Mesodermal cell (in vitro differentiated cells): ENCODE data around the gene SNX24.
"Not testable (repeated sequence)": the region's sequence is repeated elsewhere in the genome, so short reads cannot be mapped to it uniquely, and the experiment has no call there.

Experiments used
- H3K27ac ChIP-seq: 2 replicates; pipeline ENCODE4 v1.7.0; 2013; ENCODE audit warnings: mild to moderate bottlenecking, low read depth, low read length, moderate library complexity; ENCODE audit not compliant: severe bottlenecking
- H3K36me3 ChIP-seq: 2 replicates; pipeline ENCODE4 v1.7.1; 2013; ENCODE audit warnings: mild to moderate bottlenecking, low read length, moderate library complexity; ENCODE audit not compliant: control insufficient read depth, insufficient read depth
- H3K4me1 ChIP-seq: one replicate; pipeline ENCODE4 v1.7.1; 2013; ENCODE audit warnings: mild to moderate bottlenecking, low read length; ENCODE audit not compliant: insufficient read depth, control insufficient read depth, poor library complexity, severe bottlenecking
- H3K4me3 ChIP-seq: 2 replicates; pipeline ENCODE4 v1.7.0; 2013; ENCODE audit warnings: low read length, control low read depth, mild to moderate bottlenecking; ENCODE audit not compliant: insufficient read depth, poor library complexity, severe bottlenecking; ENCODE audit errors: extremely low read depth
- H3K9me3 ChIP-seq: 2 replicates; pipeline ENCODE4 v1.7.1; 2013; ENCODE audit warnings: mild to moderate bottlenecking, low read length, moderate library complexity; ENCODE audit not compliant: control insufficient read depth
- WGBS, 2 experiments: methylation state at CpG; one replicate each; pipeline ENCODE4 v1.1.5; 2013; ENCODE audit warnings: missing lambda C conversion rate in 2 of 2; ENCODE audit not compliant: insufficient coverage in 2 of 2; 5-methylcytosine and 5-hydroxymethylcytosine counted together

SNX24 gene

GRCh38 chr5:122963305-122963704 lies 117.9 kb downstream of the SNX24 start:
- H3K36me3 ChIP-seq = no peaks in the 10 kb centered on the region

GRCh38 chr5:122965111-122965510 lies 119.7 kb downstream of the SNX24 start:
- Histone ChIP-seq H3K9me3 (no peaks in the 10 kb centered on the region), H3K27ac (no peak overlapping the region), H3K36me3 (no peaks in the 10 kb centered on the region), H3K4me3 (no peak overlapping the region), H3K4me1 (no peaks in the 10 kb centered on the region)
- WGBS, 2 experiments = 80% methylated on average over 1 of the region's 1 CpG; no CpG with 5 or more reads in 1 of the 2 experiments

More at GRCh38 chr5:122963305-122963704, 117.9 kb downstream of the SNX24 start:
- no peaks in the 10 kb centered on the region for H3K4me1 ChIP-seq
- H3K27ac ChIP-seq = no peak overlapping the region
- H3K4me3 ChIP-seq = no peak overlapping the region
- no peaks in the 10 kb centered on the region for H3K9me3 ChIP-seq

- Histone ChIP-seq H3K4me1 (no peaks in the 10 kb centered on the region), H3K27ac (no peak overlapping the region), H3K9me3 (no peaks in the 10 kb centered on the region), H3K36me3 (no peaks in the 10 kb centered on the region), H3K4me3 (no peak overlapping the region)
- 98 to 99% methylated on average over 5 to 6 of the region's 7 CpGs for WGBS, 2 experiments
Observed at GRCh38 chr5:122967085-122967484, 121.7 kb downstream of the SNX24 start.

DNA sequence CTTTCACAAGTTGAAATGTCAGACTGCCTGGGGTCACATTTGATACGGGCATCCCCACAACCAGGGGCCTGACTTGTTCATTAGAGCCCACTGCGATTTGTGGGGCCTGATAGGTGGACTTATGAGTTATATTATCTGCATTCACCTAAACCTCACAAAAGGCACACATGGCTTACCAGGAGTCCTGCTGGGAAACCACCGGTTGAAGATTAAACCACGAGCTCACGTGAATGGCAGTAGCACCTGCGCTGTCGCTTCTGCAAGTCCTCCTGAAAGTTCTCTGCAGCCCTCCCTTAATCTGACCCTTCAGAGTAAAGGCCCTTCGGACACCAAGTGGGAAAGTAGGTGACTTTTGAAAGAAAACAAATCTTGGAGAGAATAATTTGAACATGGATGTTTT lies 122.2 kb downstream of the SNX24 start:
- Histone ChIP-seq H3K27ac (no peak overlapping the region), H3K4me3 (no peak overlapping the region), H3K36me3 (no peaks in the 10 kb centered on the region), H3K4me1 (no peaks in the 10 kb centered on the region), H3K9me3 (no peaks in the 10 kb centered on the region)
- 88 to 93% methylated on average over 3 to 5 of the region's 8 CpGs for WGBS, 2 experiments

- not testable (repeated sequence) for H3K27ac ChIP-seq, H3K36me3 ChIP-seq, H3K4me1 ChIP-seq, H3K9me3 ChIP-seq, H3K4me3 ChIP-seq
- 79 to 84% methylated on average over 2 to 4 of the region's 6 CpGs for WGBS, 2 experiments
Observed at GRCh38 chr5:122968056-122968455, 122.6 kb downstream of the SNX24 start.

GRCh38 chr5:122971333-122971732 lies 125.9 kb downstream of the SNX24 start:
- Histone ChIP-seq H3K27ac (no peak overlapping the region), H3K9me3 (no peaks in the 10 kb centered on the region), H3K36me3 (no peaks in the 10 kb centered on the region), H3K4me3 (no peak overlapping the region), H3K4me1 (no peaks in the 10 kb centered on the region)
- no CpG with 5 or more reads among the region's 2 CpGs for WGBS, 2 experiments

DNA sequence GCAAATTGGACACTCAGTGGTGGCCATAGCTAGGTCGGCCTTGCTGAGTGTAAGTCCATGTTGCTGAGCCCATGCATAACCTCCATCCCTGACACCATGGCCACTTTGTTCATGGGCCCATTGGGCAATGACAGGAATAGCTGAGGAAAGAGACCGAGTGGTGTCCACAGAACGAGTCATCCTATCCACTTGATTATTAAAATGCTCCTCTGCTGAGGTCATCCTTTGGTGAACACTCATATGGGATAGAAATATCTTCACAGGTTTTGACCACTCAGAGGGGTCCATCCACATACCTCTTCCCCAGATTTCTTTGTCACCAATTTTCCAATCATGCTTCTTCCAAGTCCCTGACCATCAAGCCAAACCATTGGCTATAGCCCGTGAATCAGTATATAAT lies 127.5 kb downstream of the SNX24 start:
- H3K4me3 ChIP-seq = no peak overlapping the region
- H3K36me3 ChIP-seq = no peaks in the 10 kb centered on the region

GRCh38 chr5:122973759-122974158 lies 128.3 kb downstream of the SNX24 start:
- not testable (repeated sequence) for H3K36me3 ChIP-seq, H3K4me1 ChIP-seq, H3K27ac ChIP-seq, H3K4me3 ChIP-seq, H3K9me3 ChIP-seq
- WGBS, 2 experiments = 100% methylated on average over 1 of the region's 1 CpG; no CpG with 5 or more reads in 1 of the 2 experiments

More for the DNA sequence above, 127.5 kb downstream of the SNX24 start:
- Histone ChIP-seq H3K27ac (no peak overlapping the region), H3K4me1 (no peaks in the 10 kb centered on the region), H3K9me3 (no peaks in the 10 kb centered on the region)
- 85 to 100% methylated on average over 2 to 4 of the region's 4 CpGs for WGBS, 2 experiments

- not testable (repeated sequence) for H3K27ac ChIP-seq, H3K9me3 ChIP-seq, H3K4me3 ChIP-seq, H3K4me1 ChIP-seq, H3K36me3 ChIP-seq
- 89 to 91% methylated on average over 2 to 3 of the region's 3 CpGs for WGBS, 2 experiments
Observed at GRCh38 chr5:122974251-122974650, 128.8 kb downstream of the SNX24 start.

DNA sequence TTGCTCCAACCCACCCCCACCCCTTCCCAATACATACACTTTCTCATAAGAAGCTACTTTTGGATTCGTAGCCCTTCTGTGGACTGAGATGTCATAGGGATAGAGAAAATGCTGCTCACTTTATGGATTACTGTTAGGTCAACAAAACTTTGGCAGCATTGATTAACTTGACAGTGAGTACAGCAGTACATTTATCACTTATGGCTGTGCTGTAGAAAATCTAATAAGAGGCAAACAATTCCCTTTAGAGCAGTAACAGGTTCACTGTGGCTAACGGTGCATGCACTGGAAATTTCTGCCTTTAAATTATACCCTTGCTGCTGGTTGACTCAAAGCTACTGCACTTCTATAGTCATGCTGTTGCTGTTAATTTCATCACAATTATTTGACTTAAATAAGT lies 131.9 kb downstream of the SNX24 start:
- Histone ChIP-seq H3K4me1 (no peaks in the 10 kb centered on the region), H3K9me3 (no peaks in the 10 kb centered on the region), H3K27ac (no peak overlapping the region), H3K36me3 (no peaks in the 10 kb centered on the region), H3K4me3 (no peak overlapping the region)
- 73 to 88% methylated on average over 1 of the region's 2 CpGs for WGBS, 2 experiments

- Histone ChIP-seq H3K27ac (no peak overlapping the region), H3K36me3 (no peaks in the 10 kb centered on the region), H3K4me3 (no peak overlapping the region), H3K9me3 (no peaks in the 10 kb centered on the region), H3K4me1 (no peaks in the 10 kb centered on the region)
- 100% methylated on average over 1 of the region's 2 CpGs; no CpG with 5 or more reads in 1 of the 2 experiments for WGBS, 2 experiments
Observed at GRCh38 chr5:122978068-122978467, 132.7 kb downstream of the SNX24 start.
